ENCODE results near the gene FIGN. TPM values are rescaled to one million over a fixed set of nuclear protein-coding genes. Genes with fewer than 3 reads are reported as not detected.

FIGN gene
- total and polyA plus RNA-seq, 4 donors = 1.1 to 7.8 (median 5.1) TPM

GRCh38 chr2:163708265-163708664 lies 27.5 kb downstream of the FIGN start:
- no peak for DNase-seq (ENCODE audit: low spot score)
- H3K27ac ChIP-seq (ENCODE audit: low read depth in 1 of 2, low read length in 2 of 2) = peak overlapping the region; percentile 64 to 66

More at GRCh38 chr2:163708265-163708664, 27.5 kb downstream of the FIGN start:
- Histone ChIP-seq H3K27me3 (ENCODE audit: control insufficient read depth in 4 of 4, insufficient read depth in 4 of 4, low read length in 3 of 4) (no peaks in the 10 kb centered on the region), H3K9ac (ENCODE audit: low read depth in 1 of 2, low read length in 2 of 2) (no peak overlapping the region), H3K4me1 (ENCODE audit: control insufficient read depth in 4 of 4, insufficient read depth in 4 of 4, low read length in 3 of 4) (peaks cover 1 to 21% (median 20%) of the 10 kb centered on the region in 4 donors), H3K4me3 (ENCODE audit: low read depth in 1 of 3, low read length in 3 of 3) (no peak overlapping the region), H3K9me3 (ENCODE audit: control insufficient read depth in 4 of 4, low read length in 3 of 4) (no peaks in the 10 kb centered on the region), H3K36me3 (ENCODE audit: control insufficient read depth in 4 of 4, insufficient read depth in 3 of 4, low read depth in 1 of 4, low read length in 3 of 4) (no peaks in the 10 kb centered on the region)
- peak; percentile 36 for TF ChIP-seq HNF4G (IDR thresholded peaks at IDR 0.05)
- TF ChIP-seq JUND (IDR thresholded peaks at IDR 0.05) = peak; percentile 58 to 63
- TF ChIP-seq ATF3 (IDR thresholded peaks at IDR 0.05) = peak; percentile 75
- no peak for TF ChIP-seq CTCF (IDR thresholded peaks at IDR 0.05; ENCODE audit: low read depth, low read length, missing input control)
- TF ChIP-seq GABPA (IDR thresholded peaks at IDR 0.05 in 1 of 2, conservative IDR thresholded peaks at IDR 0.05 in 1 of 2) = no peak
- TF ChIP-seq EGR1 (IDR thresholded peaks at IDR 0.05; ENCODE audit: low read depth in 2 of 2) = no peak
- TF ChIP-seq TAF1 (conservative IDR thresholded peaks at IDR 0.05) = no peak
- peak; percentile 84 to 85 for TF ChIP-seq HNF4A (conservative IDR thresholded peaks at IDR 0.05)
- TF ChIP-seq YY1 (IDR thresholded peaks at IDR 0.05) = no peak
- TF ChIP-seq, protein P1, sequence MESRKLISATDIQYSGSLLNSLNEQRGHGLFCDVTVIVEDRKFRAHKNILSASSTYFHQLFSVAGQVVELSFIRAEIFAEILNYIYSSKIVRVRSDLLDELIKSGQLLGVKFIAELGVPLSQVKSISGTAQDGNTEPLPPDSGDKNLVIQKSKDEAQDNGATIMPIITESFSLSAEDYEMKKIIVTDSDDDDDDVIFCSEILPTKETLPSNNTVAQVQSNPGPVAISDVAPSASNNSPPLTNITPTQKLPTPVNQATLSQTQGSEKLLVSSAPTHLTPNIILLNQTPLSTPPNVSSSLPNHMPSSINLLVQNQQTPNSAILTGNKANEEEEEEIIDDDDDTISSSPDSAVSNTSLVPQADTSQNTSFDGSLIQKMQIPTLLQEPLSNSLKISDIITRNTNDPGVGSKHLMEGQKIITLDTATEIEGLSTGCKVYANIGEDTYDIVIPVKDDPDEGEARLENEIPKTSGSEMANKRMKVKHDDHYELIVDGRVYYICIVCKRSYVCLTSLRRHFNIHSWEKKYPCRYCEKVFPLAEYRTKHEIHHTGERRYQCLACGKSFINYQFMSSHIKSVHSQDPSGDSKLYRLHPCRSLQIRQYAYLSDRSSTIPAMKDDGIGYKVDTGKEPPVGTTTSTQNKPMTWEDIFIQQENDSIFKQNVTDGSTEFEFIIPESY (IDR thresholded peaks at IDR 0.05) = peak; percentile 17
- peak; percentile 84 for TF ChIP-seq FOXA2 (IDR thresholded peaks at IDR 0.05)
- TF ChIP-seq, protein P2, sequence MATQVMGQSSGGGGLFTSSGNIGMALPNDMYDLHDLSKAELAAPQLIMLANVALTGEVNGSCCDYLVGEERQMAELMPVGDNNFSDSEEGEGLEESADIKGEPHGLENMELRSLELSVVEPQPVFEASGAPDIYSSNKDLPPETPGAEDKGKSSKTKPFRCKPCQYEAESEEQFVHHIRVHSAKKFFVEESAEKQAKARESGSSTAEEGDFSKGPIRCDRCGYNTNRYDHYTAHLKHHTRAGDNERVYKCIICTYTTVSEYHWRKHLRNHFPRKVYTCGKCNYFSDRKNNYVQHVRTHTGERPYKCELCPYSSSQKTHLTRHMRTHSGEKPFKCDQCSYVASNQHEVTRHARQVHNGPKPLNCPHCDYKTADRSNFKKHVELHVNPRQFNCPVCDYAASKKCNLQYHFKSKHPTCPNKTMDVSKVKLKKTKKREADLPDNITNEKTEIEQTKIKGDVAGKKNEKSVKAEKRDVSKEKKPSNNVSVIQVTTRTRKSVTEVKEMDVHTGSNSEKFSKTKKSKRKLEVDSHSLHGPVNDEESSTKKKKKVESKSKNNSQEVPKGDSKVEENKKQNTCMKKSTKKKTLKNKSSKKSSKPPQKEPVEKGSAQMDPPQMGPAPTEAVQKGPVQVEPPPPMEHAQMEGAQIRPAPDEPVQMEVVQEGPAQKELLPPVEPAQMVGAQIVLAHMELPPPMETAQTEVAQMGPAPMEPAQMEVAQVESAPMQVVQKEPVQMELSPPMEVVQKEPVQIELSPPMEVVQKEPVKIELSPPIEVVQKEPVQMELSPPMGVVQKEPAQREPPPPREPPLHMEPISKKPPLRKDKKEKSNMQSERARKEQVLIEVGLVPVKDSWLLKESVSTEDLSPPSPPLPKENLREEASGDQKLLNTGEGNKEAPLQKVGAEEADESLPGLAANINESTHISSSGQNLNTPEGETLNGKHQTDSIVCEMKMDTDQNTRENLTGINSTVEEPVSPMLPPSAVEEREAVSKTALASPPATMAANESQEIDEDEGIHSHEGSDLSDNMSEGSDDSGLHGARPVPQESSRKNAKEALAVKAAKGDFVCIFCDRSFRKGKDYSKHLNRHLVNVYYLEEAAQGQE (IDR thresholded peaks at IDR 0.05) = no peak
- peak; percentile 24 for TF ChIP-seq MAX (IDR thresholded peaks at IDR 0.05)
- TF ChIP-seq FOXA1 (IDR thresholded peaks at IDR 0.05) = peak; percentile 57
- TF ChIP-seq RAD21 (IDR thresholded peaks at IDR 0.05) = peak; percentile 40 to 48
- TF ChIP-seq RXRA (IDR thresholded peaks at IDR 0.05) = peak; percentile 83 to 89
- TF ChIP-seq SP1 (IDR thresholded peaks at IDR 0.05) = peak; percentile 88
- TF ChIP-seq NR2F2 (IDR thresholded peaks at IDR 0.05) = no peak
- WGBS = 37% methylated on average over 4 of the region's 4 CpGs

All from liver (tissue), 9 donors.